ENCODE measurements around the gene PPARD. TPM values are rescaled to one million over a fixed set of nuclear protein-coding genes. Genes with fewer than 3 reads are reported as not detected.

Gene PPARD
- total RNA-seq, 4 donors from 2014 or later, result 10.0 to 15.3 (median 13.0) TPM

DNA sequence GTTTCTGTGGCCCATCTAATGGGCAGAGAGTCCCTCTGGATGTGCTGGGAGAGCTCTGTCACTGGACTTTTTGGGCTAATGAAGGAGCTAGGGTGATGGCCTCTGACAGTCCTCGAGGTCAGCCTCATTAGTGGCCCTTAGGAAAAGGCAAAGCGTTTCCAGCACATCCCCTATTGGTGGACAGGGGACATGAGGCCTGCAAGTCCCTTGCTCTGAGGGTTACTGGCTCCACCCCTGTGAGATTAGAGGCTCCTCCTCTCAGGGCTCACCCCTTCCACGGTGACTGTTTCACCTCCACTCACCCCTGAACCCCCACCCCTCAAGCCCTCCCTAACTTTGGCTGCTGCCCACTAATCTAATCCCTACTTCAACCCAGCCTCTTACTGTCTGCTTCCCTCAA, 97.0 kb downstream of the PPARD start:
- no peak overlapping the region for H3K27ac ChIP-seq
- TF ChIP-seq EP300 (IDR thresholded peaks at IDR 0.05), result no peak
- TF ChIP-seq POLR2A (IDR thresholded peaks at IDR 0.05), result no peak
- TF ChIP-seq, protein P1, sequence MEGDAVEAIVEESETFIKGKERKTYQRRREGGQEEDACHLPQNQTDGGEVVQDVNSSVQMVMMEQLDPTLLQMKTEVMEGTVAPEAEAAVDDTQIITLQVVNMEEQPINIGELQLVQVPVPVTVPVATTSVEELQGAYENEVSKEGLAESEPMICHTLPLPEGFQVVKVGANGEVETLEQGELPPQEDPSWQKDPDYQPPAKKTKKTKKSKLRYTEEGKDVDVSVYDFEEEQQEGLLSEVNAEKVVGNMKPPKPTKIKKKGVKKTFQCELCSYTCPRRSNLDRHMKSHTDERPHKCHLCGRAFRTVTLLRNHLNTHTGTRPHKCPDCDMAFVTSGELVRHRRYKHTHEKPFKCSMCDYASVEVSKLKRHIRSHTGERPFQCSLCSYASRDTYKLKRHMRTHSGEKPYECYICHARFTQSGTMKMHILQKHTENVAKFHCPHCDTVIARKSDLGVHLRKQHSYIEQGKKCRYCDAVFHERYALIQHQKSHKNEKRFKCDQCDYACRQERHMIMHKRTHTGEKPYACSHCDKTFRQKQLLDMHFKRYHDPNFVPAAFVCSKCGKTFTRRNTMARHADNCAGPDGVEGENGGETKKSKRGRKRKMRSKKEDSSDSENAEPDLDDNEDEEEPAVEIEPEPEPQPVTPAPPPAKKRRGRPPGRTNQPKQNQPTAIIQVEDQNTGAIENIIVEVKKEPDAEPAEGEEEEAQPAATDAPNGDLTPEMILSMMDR (IDR thresholded peaks at IDR 0.05), result no peak
- H3K4me1 ChIP-seq, result no peaks in the 10 kb centered on the region
- H3K4me3 ChIP-seq, result no peak overlapping the region
- H3K27me3 ChIP-seq, result no peaks in the 10 kb centered on the region
- WGBS, 2 donors, result 35 to 40% methylated on average over 3 of the region's 3 CpGs
- no peaks in the 10 kb centered on the region for H3K9me3 ChIP-seq
- no peaks in the 10 kb centered on the region for H3K36me3 ChIP-seq
- no peak for DNase-seq (ENCODE audit: low spot score in 2 of 2)

DNA sequence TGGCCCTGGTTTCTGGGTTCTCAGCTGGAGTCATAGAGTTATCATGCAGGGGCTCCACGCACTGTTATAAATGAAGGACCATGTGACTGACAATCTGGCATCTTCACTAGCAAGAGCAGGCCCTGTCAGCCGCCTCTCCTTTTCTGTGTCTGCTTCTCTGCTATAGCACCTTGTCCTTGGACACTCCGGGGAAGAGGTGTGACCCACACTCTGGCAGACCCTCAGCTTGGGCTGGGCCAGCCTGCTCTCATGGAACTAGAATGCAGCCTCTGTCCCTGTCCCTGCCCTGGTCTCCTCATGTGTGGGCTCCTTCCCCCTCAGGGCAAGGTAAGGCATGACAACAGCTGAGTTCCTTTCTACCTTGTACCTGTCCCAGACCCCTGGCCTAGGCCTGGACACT, 98.8 kb downstream of the PPARD start:
- TF ChIP-seq POLR2A (IDR thresholded peaks at IDR 0.05) (no peak), EP300 (IDR thresholded peaks at IDR 0.05) (no peak)
- TF ChIP-seq, protein P1 (IDR thresholded peaks at IDR 0.05), result no peak
- no peak for DNase-seq (ENCODE audit: low spot score in 2 of 2)
- Histone ChIP-seq H3K27ac (no peak overlapping the region), H3K4me1 (no peaks in the 10 kb centered on the region), H3K36me3 (no peaks in the 10 kb centered on the region), H3K9me3 (no peaks in the 10 kb centered on the region), H3K4me3 (no peak overlapping the region), H3K27me3 (no peaks in the 10 kb centered on the region)
- WGBS, 2 donors, result 67 to 85% methylated on average over 3 of the region's 3 CpGs

DNA sequence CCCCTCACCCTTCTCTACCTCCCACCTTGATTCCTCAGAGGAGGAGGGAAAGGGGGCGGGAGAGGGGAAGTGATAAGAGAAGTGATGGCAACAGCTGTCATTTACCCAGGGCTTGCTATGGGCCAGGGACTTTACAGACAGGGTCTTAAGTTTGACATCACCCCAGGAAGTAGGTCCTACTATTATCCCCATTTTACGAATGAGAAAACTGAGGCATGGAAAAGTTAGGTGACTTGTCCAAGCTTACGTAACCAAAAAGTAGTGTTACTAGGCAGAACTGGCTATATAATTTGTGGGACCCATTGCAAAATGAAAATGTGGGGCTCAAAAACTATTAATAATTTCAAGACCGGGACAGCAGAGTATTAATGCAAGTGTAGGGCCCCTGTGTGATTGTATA, 99.3 kb downstream of the PPARD start:
- Histone ChIP-seq H3K27ac (no peak overlapping the region), H3K27me3 (no peaks in the 10 kb centered on the region), H3K9me3 (no peaks in the 10 kb centered on the region), H3K36me3 (no peaks in the 10 kb centered on the region), H3K4me3 (no peak overlapping the region), H3K4me1 (no peaks in the 10 kb centered on the region)
- WGBS, 2 donors, result 96 to 98% methylated on average over 4 of the region's 4 CpGs
- TF ChIP-seq, protein P1 (IDR thresholded peaks at IDR 0.05), result no peak
- TF ChIP-seq EP300 (IDR thresholded peaks at IDR 0.05), result no peak
- no peak for TF ChIP-seq POLR2A (IDR thresholded peaks at IDR 0.05)
- DNase-seq (ENCODE audit: low spot score in 2 of 2), result no peak

DNA sequence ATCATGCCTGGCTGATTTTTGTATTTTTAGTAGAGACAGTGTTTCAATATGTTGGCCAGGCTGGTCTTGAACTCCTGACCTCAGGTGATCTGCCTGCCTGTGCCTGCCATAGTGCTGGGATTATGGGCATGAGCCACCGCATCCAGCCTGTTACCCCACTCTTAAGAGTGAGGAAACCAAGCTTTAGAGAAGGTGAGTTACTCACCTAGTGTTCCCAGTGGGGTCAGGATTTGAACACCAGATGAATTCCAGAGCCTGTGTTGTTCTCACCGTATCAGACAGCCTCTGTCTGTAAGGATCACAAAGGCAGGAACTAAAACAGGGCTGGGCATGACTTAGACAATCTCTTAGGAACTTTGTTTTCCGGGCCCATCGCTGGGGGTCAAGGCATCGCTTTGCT, 100.3 kb downstream of the PPARD start:
- no peak for DNase-seq (ENCODE audit: low spot score in 2 of 2)
- no peaks in the 10 kb centered on the region for H3K9me3 ChIP-seq
- TF ChIP-seq EP300 (IDR thresholded peaks at IDR 0.05), result no peak
- no peak for TF ChIP-seq POLR2A (IDR thresholded peaks at IDR 0.05)
- TF ChIP-seq, protein P1 (IDR thresholded peaks at IDR 0.05), result no peak
- H3K4me1 ChIP-seq, result no peaks in the 10 kb centered on the region
- H3K4me3 ChIP-seq, result no peak overlapping the region
- H3K36me3 ChIP-seq, result no peaks in the 10 kb centered on the region
- WGBS, 2 donors, result 78 to 80% methylated on average over 5 of the region's 5 CpGs
- H3K27ac ChIP-seq, result no peak overlapping the region
- H3K27me3 ChIP-seq, result no peaks in the 10 kb centered on the region

DNA sequence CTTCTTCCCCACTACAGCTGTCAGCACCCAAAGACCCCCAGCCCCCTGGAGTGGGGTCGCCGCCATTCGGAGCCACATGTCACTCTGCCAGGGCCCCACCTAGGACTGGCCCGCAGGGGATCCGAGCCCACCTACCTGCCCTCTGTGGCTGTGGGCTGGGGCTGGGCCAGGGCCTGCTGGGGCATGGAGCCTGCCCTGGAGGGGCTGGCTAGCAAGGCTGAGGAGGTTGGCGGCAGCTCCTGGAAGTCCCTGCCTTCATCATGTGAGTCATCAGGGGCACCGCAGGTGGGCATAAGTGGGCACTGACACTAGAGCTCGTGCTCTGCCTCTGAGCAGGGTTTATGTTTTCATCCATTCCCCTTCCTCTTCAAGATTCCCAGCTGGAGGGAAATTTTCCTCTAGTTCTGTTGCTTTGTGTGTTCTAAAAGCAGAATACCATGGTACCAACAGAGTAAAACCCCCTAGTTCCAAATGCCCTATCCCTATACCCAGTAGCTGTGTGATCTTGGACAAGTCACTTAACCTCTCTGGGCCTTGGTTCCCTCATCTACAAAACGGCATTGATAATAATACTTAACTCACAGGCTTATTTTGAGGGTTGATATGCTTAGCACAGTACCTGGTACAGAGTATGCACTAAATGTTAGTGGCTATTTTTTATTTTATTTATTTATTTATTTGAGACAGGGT, 101.1 kb downstream of the PPARD start:
- WGBS, 2 donors, result 88 to 90% methylated on average over 9 of the region's 9 CpGs
- TF ChIP-seq, protein P1 (IDR thresholded peaks at IDR 0.05), result no peak
- TF ChIP-seq EP300 (IDR thresholded peaks at IDR 0.05), result no peak
- TF ChIP-seq POLR2A (IDR thresholded peaks at IDR 0.05), result no peak
- H3K4me1 ChIP-seq, result no peaks in the 10 kb centered on the region
- DNase-seq (ENCODE audit: low spot score in 2 of 2), result no peak
- H3K27ac ChIP-seq, result no peak overlapping the region
- no peaks in the 10 kb centered on the region for H3K36me3 ChIP-seq
- no peaks in the 10 kb centered on the region for H3K27me3 ChIP-seq
- no peaks in the 10 kb centered on the region for H3K9me3 ChIP-seq
- no peak overlapping the region for H3K4me3 ChIP-seq
